H1 (cell line): Measurements from ENCODE around the gene NEURL1. TPM values are rescaled to one million over a fixed set of nuclear protein-coding genes. Genes with fewer than 3 reads are reported as not detected.

ENCODE experiments used
- CTCF ChIA-PET: fragments of 300-600 bp; sonication (Branson Sonifier 250); formaldehyde crosslinking; loops from one replicate; lab custom pipeline; 2021; ENCODE audit not compliant: partially characterized antibody; lab: Charles Lee
- POLR2A ChIA-PET: fragments of 300-600 bp; sonication (Branson Sonifier 250); formaldehyde crosslinking; loops from one replicate; lab custom pipeline; 2021; ENCODE audit warnings: inconsistent platforms; ENCODE audit not compliant: partially characterized antibody; lab: Charles Lee
- DNase-seq, 2 experiments: peaks; one replicate each; pipeline versions ENCODE4 v3.0.0 to v3.0.0-alpha.2; 2010 to 2022; ENCODE audit warnings: low spot score in 2 of 2, low read depth in 1 of 2, mixed read lengths in 1 of 2
- FAIRE-seq: peaks from 2 replicates; lab custom pipeline; 2011; peaks lifted over from hg19 to GRCh38; lab: Jason Lieb, UNC
- H2AFZ ChIP-seq: 2 replicates; pipeline ENCODE4 v1.8.1; 2012; ENCODE audit warnings: low read length, inconsistent platforms
- H2AK5ac ChIP-seq: 2 replicates; pipeline ENCODE4 v1.6.1; 2013; ENCODE audit warnings: low read depth, low read length
- H2BK120ac ChIP-seq: replicated peaks from 2 replicates; pipeline ENCODE3; 2013; ENCODE audit warnings: low read depth, low read length, inconsistent platforms
- H2BK12ac ChIP-seq: 2 replicates; pipeline ENCODE4 v1.6.1; 2013; ENCODE audit warnings: low read depth, low read length
- H2BK15ac ChIP-seq: 2 replicates; pipeline ENCODE4 v1.6.1; 2013; ENCODE audit warnings: low read length
- H2BK20ac ChIP-seq: 2 replicates; pipeline ENCODE4 v1.6.1; 2013; ENCODE audit warnings: low read length
- H2BK5ac ChIP-seq: 2 replicates; pipeline ENCODE4 v1.6.1; 2013; ENCODE audit warnings: low read depth, low read length
- H3K14ac ChIP-seq: 2 replicates; pipeline ENCODE4 v1.6.1; 2013; ENCODE audit warnings: inconsistent platforms; ENCODE audit not compliant: insufficient read length
- H3K18ac ChIP-seq: 2 replicates; pipeline ENCODE4 v1.6.1; 2013; ENCODE audit warnings: low read length; ENCODE audit errors: extremely low read depth
- H3K23ac ChIP-seq: 2 replicates; pipeline ENCODE4 v1.6.1; 2013; ENCODE audit warnings: inconsistent platforms; ENCODE audit not compliant: insufficient read length
- H3K23me2 ChIP-seq: 2 replicates; pipeline ENCODE4 v1.6.1; 2013; ENCODE audit warnings: low read depth, low read length
- H3K27ac ChIP-seq: 2 replicates; pipeline ENCODE4 v1.6.1; 2011; ENCODE audit warnings: low read depth, low read length, inconsistent platforms
- H3K27me3 ChIP-seq, 4 experiments: replicated peaks in 1 of 4; 1 replicate in 1 of 4; 2 replicates in 3 of 4; pipeline versions ENCODE4 v1.6.1 to v1.8.1; 2011 to 2013; ENCODE audit warnings: low read length in 3 of 4, mild to moderate bottlenecking in 3 of 4, inconsistent platforms in 2 of 4, mixed read lengths in 2 of 4, moderate library complexity in 1 of 4; ENCODE audit not compliant: control insufficient read depth in 3 of 4, insufficient read depth in 3 of 4; ENCODE audit errors: extremely low read depth in 1 of 4
- H3K36me3 ChIP-seq, 4 experiments: 2 replicates each; pipeline versions ENCODE4 v1.6.1 to v1.8.1; 2011 to 2013; ENCODE audit warnings: mild to moderate bottlenecking in 4 of 4, low read length in 3 of 4, moderate library complexity in 2 of 4, control low read depth in 1 of 4, inconsistent platforms in 1 of 4; ENCODE audit not compliant: insufficient read depth in 4 of 4, control insufficient read depth in 2 of 4
- H3K4ac ChIP-seq: replicated peaks from 2 replicates; pipeline ENCODE3; 2013; ENCODE audit warnings: low read length, low read depth, mixed read lengths, inconsistent platforms; ENCODE audit not compliant: insufficient read length
- H3K4me1 ChIP-seq, 4 experiments: replicated peaks in 1 of 4; 1 replicate in 1 of 4; 2 replicates in 3 of 4; pipeline versions ENCODE4 v1.6.1 to v1.8.1; 2011 to 2013; ENCODE audit warnings: low read length in 3 of 4, inconsistent platforms in 2 of 4, mixed read lengths in 1 of 4; ENCODE audit not compliant: insufficient read depth in 4 of 4, control insufficient read depth in 3 of 4
- H3K4me2 ChIP-seq, 2 experiments: 2 replicates each; pipeline versions ENCODE4 v1.6.1 to v1.8.1; 2011 to 2013; ENCODE audit warnings: low read depth in 2 of 2, low read length in 2 of 2, control low read depth in 1 of 2, inconsistent platforms in 1 of 2, mild to moderate bottlenecking in 1 of 2; ENCODE audit not compliant: insufficient read depth in 1 of 2
- H3K4me3 ChIP-seq, 4 experiments: fragments of 200-600, 300-600 bp in 1 of 4; sonication (generic), shearing (Covaris generic), sonication (Bioruptor Twin) in 1 of 4; 2 replicates each; pipeline versions ENCODE4 v1.5.1 to v1.8.1; 2011 to 2016; ENCODE audit warnings: low read length in 4 of 4, low read depth in 3 of 4, control low read depth in 2 of 4, inconsistent platforms in 2 of 4, mild to moderate bottlenecking in 2 of 4, mixed read lengths in 1 of 4, moderate library complexity in 1 of 4; ENCODE audit not compliant: insufficient read depth in 2 of 4; ENCODE audit errors: extremely low read depth in 1 of 4
- H3K56ac ChIP-seq: replicated peaks from 2 replicates; pipeline ENCODE3; 2013; ENCODE audit warnings: low read depth, mild to moderate bottlenecking, mixed read lengths, low read length, inconsistent platforms; ENCODE audit not compliant: insufficient read length
- H3K79me1 ChIP-seq: 2 replicates; pipeline ENCODE4 v1.6.1; 2013; ENCODE audit warnings: low read depth, low read length, control low read depth
- H3K79me2 ChIP-seq, 2 experiments: 2 replicates each; pipeline versions ENCODE4 v1.6.1 to v1.8.1; 2012 to 2013; ENCODE audit warnings: low read length in 2 of 2, mild to moderate bottlenecking in 2 of 2, inconsistent platforms in 1 of 2; ENCODE audit not compliant: insufficient read depth in 2 of 2, control insufficient read depth in 1 of 2
- H3K9ac ChIP-seq, 4 experiments: replicated peaks in 1 of 4; 1 replicate in 1 of 4; 2 replicates in 3 of 4; pipeline versions ENCODE4 v1.6.1 to v1.8.1; 2011 to 2013; ENCODE audit warnings: low read depth in 3 of 4, low read length in 3 of 4, control low read depth in 2 of 4, mild to moderate bottlenecking in 2 of 4, moderate library complexity in 2 of 4, inconsistent platforms in 1 of 4; ENCODE audit errors: extremely low read depth in 1 of 4
- H3K9me3 ChIP-seq, 2 experiments: 2 replicates each; pipeline versions ENCODE4 v1.6.1 to v1.8.1; 2012 to 2013; ENCODE audit warnings: mild to moderate bottlenecking in 2 of 2, moderate library complexity in 2 of 2, control low read depth in 1 of 2, inconsistent platforms in 1 of 2, low read depth in 1 of 2, low read length in 1 of 2, mixed read lengths in 1 of 2; ENCODE audit not compliant: insufficient read depth in 2 of 2
- H4K20me1 ChIP-seq, 2 experiments: replicated peaks in 1 of 2; 2 replicates each; pipeline versions ENCODE3 to v1.8.1; 2011 to 2013; ENCODE audit warnings: inconsistent platforms in 2 of 2, low read length in 2 of 2, mild to moderate bottlenecking in 1 of 2; ENCODE audit not compliant: insufficient read depth in 2 of 2, control insufficient read depth in 1 of 2
- H4K5ac ChIP-seq: 2 replicates; pipeline ENCODE4 v1.6.1; 2013; ENCODE audit warnings: low read length, low read depth, mixed read lengths, inconsistent platforms; ENCODE audit not compliant: insufficient read length
- H4K8ac ChIP-seq: 2 replicates; pipeline ENCODE4 v1.8.0; 2013; ENCODE audit warnings: mild to moderate bottlenecking, moderate library complexity, low read length, inconsistent platforms; ENCODE audit not compliant: insufficient read depth; ENCODE audit errors: extremely low read depth
- H4K91ac ChIP-seq: replicated peaks from 2 replicates; pipeline ENCODE3; 2013; ENCODE audit warnings: low read length, mixed read lengths, inconsistent platforms; ENCODE audit not compliant: insufficient read length
- CEBPB ChIP-seq: IDR thresholded peaks from 2 replicates; pipeline ENCODE4 v1.6.1; 2012; ENCODE audit warnings: low read depth, low read length
- CHD2 ChIP-seq: IDR thresholded peaks from 2 replicates; pipeline ENCODE4 v1.6.1; 2012; ENCODE audit warnings: low read length, improper control_type of control experiment
- KDM5A ChIP-seq: fragments of 200-600 bp; IDR thresholded peaks from 2 replicates; pipeline ENCODE4 v1.7.1; 2012; ENCODE audit warnings: mild to moderate bottlenecking, low read length, inconsistent platforms, mixed read lengths
- MAFK ChIP-seq: IDR thresholded peaks from 2 replicates; pipeline ENCODE4 v1.6.1; 2012; ENCODE audit warnings: low read depth, mild to moderate bottlenecking, improper control_type of control experiment, low read length
- POLR2AphosphoS5 ChIP-seq: IDR thresholded peaks from 2 replicates; pipeline ENCODE4 v1.6.1; 2011; ENCODE audit warnings: low read depth, low read length
- RXRA ChIP-seq: IDR thresholded peaks from 2 replicates; pipeline ENCODE4 v1.6.1; 2011; ENCODE audit warnings: low read depth, mild to moderate bottlenecking, low read length, moderate library complexity; ENCODE audit not compliant: insufficient read depth
- TAF1 ChIP-seq: IDR thresholded peaks from 2 replicates; pipeline ENCODE4 v1.6.1; 2011; ENCODE audit warnings: mild to moderate bottlenecking, low read depth, low read length
- WGBS, 2 experiments: shearing (Covaris generic) in 1 of 2; methylation state at CpG; one replicate each; pipeline versions ENCODE4 v1.1.6 to v1.1.7; 2013 to 2015; ENCODE audit warnings: low lambda C conversion rate in 2 of 2, mixed read lengths in 2 of 2, inconsistent platforms in 1 of 2, low coverage in 1 of 2, missing lambda C conversion rate in 1 of 2; ENCODE audit not compliant: insufficient replicate concordance in 2 of 2, insufficient coverage in 1 of 2, insufficient read length in 1 of 2; ENCODE audit errors: extremely low coverage in 1 of 2, missing lambda C conversion rate in 1 of 2; 5-methylcytosine and 5-hydroxymethylcytosine counted together
- polyA plus RNA-seq, 7 experiments: library from polyadenylated mRNA; depleted of rRNA in 3 of 7; stranded (reverse) in 5 of 7; unstranded in 2 of 7; fragments of >200 nt in 5 of 7; fragments of 200-250 nt in 2 of 7; gene quantifications; 1 replicate in 5 of 7; 2 replicates in 1 of 7; 4 replicates in 1 of 7; pipeline versions ENCODE4 v1.2.1 to v1.2.3, GENCODE V29; 2011 to 2013; ENCODE audit warnings: missing spikeins in 2 of 7, mixed read lengths in 2 of 7
- total RNA-seq: library from RNA; stranded (reverse); fragmentation: NEBNext Ultra II Directional; extraction: Animal tissue kit (Norgen Biotek cat#: 25700); gene quantifications from 2 replicates; pipeline ENCODE4 v1.2.1, GENCODE V29; 2021
- TF ChIP-seq, protein P1 (sequence below): IDR thresholded peaks from 2 replicates; pipeline ENCODE4 v1.6.1; 2012; ENCODE audit warnings: inconsistent platforms
- TF ChIP-seq, protein P2 (sequence below), 3 experiments: IDR thresholded peaks; 1 replicate in 2 of 3; 2 replicates in 1 of 3; pipeline versions ENCODE4 v1.5.1 to v1.6.1; 2011; ENCODE audit warnings: low read length in 3 of 3, mild to moderate bottlenecking in 3 of 3, inconsistent platforms in 2 of 3, low read depth in 1 of 3, moderate library complexity in 1 of 3; ENCODE audit not compliant: insufficient read depth in 1 of 3; ENCODE audit errors: control extremely low read depth in 1 of 3

NEURL1 gene
- total and polyA plus RNA-seq, 2 of the 8 experiments (the other 6 are each of a cell fraction or from before 2014, with no cell fraction given), result 0.54 to 0.58 TPM

DNA sequence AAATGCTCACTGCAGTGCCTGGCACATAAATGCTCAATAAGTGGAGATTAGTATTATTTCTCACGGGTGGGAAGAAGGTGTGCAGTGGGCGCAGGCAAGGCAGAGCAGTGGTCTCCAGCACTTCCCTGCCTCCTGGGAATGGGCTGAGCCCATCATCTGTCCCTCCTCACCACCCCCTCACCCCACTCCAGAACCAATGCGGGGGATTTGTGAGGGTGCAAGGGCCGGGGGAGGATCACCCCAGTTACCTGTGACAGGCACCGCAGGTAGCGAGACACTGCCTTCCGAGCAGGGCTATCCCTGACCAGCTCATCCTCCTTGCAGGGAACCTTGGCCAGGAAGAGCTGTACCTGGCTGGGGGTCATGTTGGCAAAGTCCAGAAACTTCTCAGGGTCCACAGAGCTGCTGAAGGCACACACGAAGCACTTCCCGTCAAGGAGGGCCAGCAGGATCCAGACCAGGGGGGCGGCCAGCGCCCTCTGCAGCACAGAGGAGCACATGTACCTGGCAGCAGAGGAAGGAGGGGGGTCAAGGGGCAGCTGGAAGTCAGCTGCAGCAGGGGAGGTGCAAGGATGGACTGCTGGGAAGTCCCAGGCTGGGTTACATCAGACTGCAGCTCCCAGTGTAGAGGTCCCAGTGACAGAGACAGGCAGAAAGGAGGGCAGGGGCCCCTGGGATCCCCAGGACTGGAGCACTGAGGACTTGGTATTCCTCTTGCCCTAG is 17.3 kb upstream of the NEURL1 start:
- CTCF ChIA-PET, result interaction anchor here (0.6 to 9.0 kb wide), 26 partner anchors 9 to 644 kb away, joined by 3 to 71 read pairs (median 4); partner anchors contain the start of genes CALHM1, CALHM2 and NEURL1
- Histone ChIP-seq H3K4me2 (no peak overlapping the region), H4K20me1 (no peaks in the 10 kb centered on the region), H3K4me1 (peaks cover 0 to 16% (median 10%) of the 10 kb centered on the region in 4 experiments; a peak in 6 of 7 replicates), H3K56ac (no peak overlapping the region), H2AK5ac (no peak overlapping the region), H3K23me2 (peaks cover 4% of the 10 kb centered on the region; the same call in 1 of the 2 replicates), H2BK5ac (no peak overlapping the region; the same call in 1 of the 2 replicates), H3K27ac (no peak overlapping the region), H3K79me1 (no peaks in the 10 kb centered on the region), H3K36me3 (no peaks in the 10 kb centered on the region), H3K9ac (no peak overlapping the region), H2AFZ (peak overlapping the region; percentile 95), H3K18ac (peak overlapping the region; percentile 97), H3K9me3 (no peaks in the 10 kb centered on the region), H2BK20ac (no peak overlapping the region; the same call in 1 of the 2 replicates), H2BK15ac (peak overlapping the region; percentile 92; the same call in 1 of the 2 replicates), H3K23ac (no peak overlapping the region), H2BK120ac (no peak overlapping the region), H3K14ac (no peak overlapping the region), H3K4me3 (no peak overlapping the region), H3K4ac (no peak overlapping the region), H4K5ac (no peak overlapping the region), H4K91ac (peak overlapping the region; percentile 25), H3K79me2 (no peaks in the 10 kb centered on the region), H2BK12ac (no peak overlapping the region; the same call in 1 of the 2 replicates), H3K27me3 (no peaks in the 10 kb centered on the region; a peak in 2 of 7 replicates), H4K8ac (no peak overlapping the region)
- WGBS, 2 experiments, result 63% methylated on average over 11 of the region's 11 CpGs; no CpG with 5 or more reads in 1 of the 2 experiments
- DNase-seq (peak in 1 of 2 experiments; percentile 63), FAIRE-seq (no peak)
- POLR2A ChIA-PET, result interaction anchor here (0.7 to 3.1 kb wide), 9 partner anchors 10 to 125 kb away, joined by 3 to 12 read pairs (median 4); partner anchors contain the start of genes ATP5MK, CALHM2, NEURL1 and PCGF6
- TF ChIP-seq POLR2AphosphoS5, result no peak
- TF ChIP-seq KDM5A, result no peak
- TF ChIP-seq MAFK, result no peak
- TF ChIP-seq, protein P1, sequence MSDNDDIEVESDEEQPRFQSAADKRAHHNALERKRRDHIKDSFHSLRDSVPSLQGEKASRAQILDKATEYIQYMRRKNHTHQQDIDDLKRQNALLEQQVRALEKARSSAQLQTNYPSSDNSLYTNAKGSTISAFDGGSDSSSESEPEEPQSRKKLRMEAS, result peak; percentile 90
- TF ChIP-seq, protein P2, sequence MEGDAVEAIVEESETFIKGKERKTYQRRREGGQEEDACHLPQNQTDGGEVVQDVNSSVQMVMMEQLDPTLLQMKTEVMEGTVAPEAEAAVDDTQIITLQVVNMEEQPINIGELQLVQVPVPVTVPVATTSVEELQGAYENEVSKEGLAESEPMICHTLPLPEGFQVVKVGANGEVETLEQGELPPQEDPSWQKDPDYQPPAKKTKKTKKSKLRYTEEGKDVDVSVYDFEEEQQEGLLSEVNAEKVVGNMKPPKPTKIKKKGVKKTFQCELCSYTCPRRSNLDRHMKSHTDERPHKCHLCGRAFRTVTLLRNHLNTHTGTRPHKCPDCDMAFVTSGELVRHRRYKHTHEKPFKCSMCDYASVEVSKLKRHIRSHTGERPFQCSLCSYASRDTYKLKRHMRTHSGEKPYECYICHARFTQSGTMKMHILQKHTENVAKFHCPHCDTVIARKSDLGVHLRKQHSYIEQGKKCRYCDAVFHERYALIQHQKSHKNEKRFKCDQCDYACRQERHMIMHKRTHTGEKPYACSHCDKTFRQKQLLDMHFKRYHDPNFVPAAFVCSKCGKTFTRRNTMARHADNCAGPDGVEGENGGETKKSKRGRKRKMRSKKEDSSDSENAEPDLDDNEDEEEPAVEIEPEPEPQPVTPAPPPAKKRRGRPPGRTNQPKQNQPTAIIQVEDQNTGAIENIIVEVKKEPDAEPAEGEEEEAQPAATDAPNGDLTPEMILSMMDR (IDR thresholded peaks at IDR 0.05; ENCODE audit: control extremely low read depth in 1 of 3, insufficient read depth in 1 of 3, low read depth in 1 of 3, low read length in 3 of 3), result peak; percentile 79 to 95 (median 88)
- TF ChIP-seq CEBPB, result peak; percentile 16; the same call in 1 of the 2 replicates
- TF ChIP-seq RXRA, result 0 out of 2 replicates have a peak, but pooled peaks have one; percentile 49
- no peak for TF ChIP-seq TAF1
- 0 out of 2 replicates have a peak, but pooled peaks have one; percentile 23 for TF ChIP-seq CHD2
